Adrenal gland (tissue), 5 donors: Measurements from ENCODE around the gene SPATA3.

Experiments
- CTCF ChIP-seq, 6 experiments: fragments of 450-650 bp in 4 of 6; fragments of 200-600 bp in 2 of 6; sonication (generic) in 1 of 6; IDR thresholded peaks; 1 replicate in 5 of 6; 2 replicates in 1 of 6; pipeline versions ENCODE4 v1.5.1 to v1.8.0; 2016 to 2021; ENCODE audit warnings: antibody characterized with exemption in 6 of 6, mild to moderate bottlenecking in 2 of 6, moderate library complexity in 1 of 6
- POLR2A ChIP-seq, 2 donors: fragments of 450-650 bp; IDR thresholded peaks; one replicate each; pipeline ENCODE4 v1.6.1; 2017; ENCODE audit warnings: antibody characterized with exemption in 2 of 2, mild to moderate bottlenecking in 2 of 2, moderate library complexity in 1 of 2
- donor health status: DM: no; HTN: no; CAD: no.

- no peak for TF ChIP-seq CTCF (IDR thresholded peaks at IDR 0.05)
- TF ChIP-seq POLR2A (IDR thresholded peaks at IDR 0.05): no peak
Measured at GRCh38 chr2:230960026-230960425, 35.9 kb upstream of the SPATA3 start.
